HG03139 (cell line): ENCODE measurements around the gene SLIT2.

Experiments
- ATAC-seq: cut with Tn5 transposase; IDR thresholded peaks from one replicate; pipeline ENCODE4 v1.9.1; 2021; ENCODE audit not compliant: unreplicated experiment

Gene SLIT2

GRCh38 chr4:20264688-20265087 lies 13.0 kb downstream of the SLIT2 start:
- ATAC-seq = no peak

- ATAC-seq = no peak
These were observed 14.0 kb downstream of the SLIT2 start for GRCh38 chr4:20265726-20266125.

- no peak for ATAC-seq
These were observed 14.7 kb downstream of the SLIT2 start for GRCh38 chr4:20266215-20267082.

GRCh38 chr4:20268028-20268427 lies 16.3 kb downstream of the SLIT2 start:
- ATAC-seq = no peak

GRCh38 chr4:20269320-20269719 lies 17.6 kb downstream of the SLIT2 start:
- no peak for ATAC-seq

GRCh38 chr4:20271950-20272349 lies 20.2 kb downstream of the SLIT2 start:
- ATAC-seq = no peak

- no peak for ATAC-seq
These were observed 20.7 kb downstream of the SLIT2 start for GRCh38 chr4:20272411-20272872.

- no peak for ATAC-seq
These were observed 22.1 kb downstream of the SLIT2 start for GRCh38 chr4:20273793-20274192.

GRCh38 chr4:20276848-20277247 lies 25.1 kb downstream of the SLIT2 start:
- no peak for ATAC-seq

- ATAC-seq = no peak
These were observed 26.5 kb downstream of the SLIT2 start for GRCh38 chr4:20278195-20278594.

- ATAC-seq = no peak
These were observed 27.7 kb downstream of the SLIT2 start for GRCh38 chr4:20279381-20279780.

- no peak for ATAC-seq
These were observed 29.7 kb downstream of the SLIT2 start for GRCh38 chr4:20281453-20281852.

- no peak for ATAC-seq
These were observed 31.3 kb downstream of the SLIT2 start for GRCh38 chr4:20283039-20283438.

GRCh38 chr4:20284990-20285389 lies 33.3 kb downstream of the SLIT2 start:
- ATAC-seq = no peak

- ATAC-seq = no peak
These were observed 35.5 kb downstream of the SLIT2 start for GRCh38 chr4:20287246-20287645.

- ATAC-seq = no peak
These were observed 36.4 kb downstream of the SLIT2 start for GRCh38 chr4:20288047-20288650.

GRCh38 chr4:20288846-20289512 lies 37.3 kb downstream of the SLIT2 start:
- no peak for ATAC-seq

- no peak for ATAC-seq
These were observed 38.1 kb downstream of the SLIT2 start for GRCh38 chr4:20289782-20290181.

GRCh38 chr4:20292739-20293138 lies 41.0 kb downstream of the SLIT2 start:
- ATAC-seq = no peak

GRCh38 chr4:20297261-20297660 lies 45.6 kb downstream of the SLIT2 start:
- ATAC-seq = no peak

GRCh38 chr4:20297783-20298182 lies 46.1 kb downstream of the SLIT2 start:
- ATAC-seq = no peak

GRCh38 chr4:20298455-20298854 lies 46.8 kb downstream of the SLIT2 start:
- no peak for ATAC-seq
